Stromal cell of bone marrow (primary cell): ENCODE data around the gene SLC9A8.
A peak's percentile ranks its signal among the peaks of the same experiment; 100 is the strongest.

Experiments
- DNase-seq: peaks from one replicate; pipeline ENCODE4 v3.0.0-alpha.2; 2012; ENCODE audit warnings: low read depth

The SLC9A8 gene

DNA sequence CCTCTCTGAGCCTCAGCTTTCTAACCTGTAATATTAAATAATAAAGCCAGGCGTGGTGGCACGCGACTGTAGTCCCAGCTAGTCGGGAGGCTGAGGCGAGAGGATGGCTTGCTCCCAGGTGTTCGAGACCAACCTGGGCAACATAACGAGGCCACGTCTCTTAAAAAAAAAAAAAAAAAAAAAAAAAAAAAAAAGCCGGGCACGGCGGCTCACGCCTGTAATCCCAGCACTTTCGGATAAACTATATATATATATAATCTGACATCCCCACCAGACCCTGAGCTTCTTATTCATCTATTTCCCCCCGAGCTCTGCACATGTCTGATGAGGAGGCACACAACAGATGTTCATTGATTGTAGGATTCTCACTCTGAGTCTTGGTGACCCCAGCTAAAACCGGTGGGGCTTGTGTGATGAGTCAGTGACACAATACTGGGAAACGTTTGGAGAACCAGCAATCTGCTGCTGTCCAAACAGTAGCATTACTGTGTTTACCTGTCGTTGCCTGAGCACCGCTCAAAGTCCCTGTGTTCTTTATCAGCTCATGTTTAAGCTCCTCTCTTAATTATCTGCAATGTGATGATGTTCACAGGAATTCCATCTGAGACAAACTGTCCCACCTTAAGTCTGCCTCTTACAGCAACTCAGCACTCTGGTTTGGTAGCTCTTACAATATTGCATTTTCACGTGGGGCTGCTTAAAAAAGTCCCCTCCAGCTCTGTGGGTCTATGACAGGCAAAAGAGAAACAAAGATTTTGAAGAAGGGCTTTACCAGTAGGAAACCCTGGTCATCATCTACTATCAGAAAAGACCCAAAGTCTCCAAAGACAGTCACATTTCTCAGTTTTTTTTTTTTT is 103.7 kb downstream of the SLC9A8 start:
- no peak for DNase-seq

GRCh38 chr20:49918446-49918845 is 105.8 kb downstream of the SLC9A8 start:
- no peak for DNase-seq

- no peak for DNase-seq
These were observed 106.4 kb downstream of the SLC9A8 start for GRCh38 chr20:49919009-49919408.

GRCh38 chr20:49919461-49919860 is 106.8 kb downstream of the SLC9A8 start:
- DNase-seq, result no peak

- DNase-seq, result no peak
These were observed 111.6 kb downstream of the SLC9A8 start for GRCh38 chr20:49924247-49924646.

DNA sequence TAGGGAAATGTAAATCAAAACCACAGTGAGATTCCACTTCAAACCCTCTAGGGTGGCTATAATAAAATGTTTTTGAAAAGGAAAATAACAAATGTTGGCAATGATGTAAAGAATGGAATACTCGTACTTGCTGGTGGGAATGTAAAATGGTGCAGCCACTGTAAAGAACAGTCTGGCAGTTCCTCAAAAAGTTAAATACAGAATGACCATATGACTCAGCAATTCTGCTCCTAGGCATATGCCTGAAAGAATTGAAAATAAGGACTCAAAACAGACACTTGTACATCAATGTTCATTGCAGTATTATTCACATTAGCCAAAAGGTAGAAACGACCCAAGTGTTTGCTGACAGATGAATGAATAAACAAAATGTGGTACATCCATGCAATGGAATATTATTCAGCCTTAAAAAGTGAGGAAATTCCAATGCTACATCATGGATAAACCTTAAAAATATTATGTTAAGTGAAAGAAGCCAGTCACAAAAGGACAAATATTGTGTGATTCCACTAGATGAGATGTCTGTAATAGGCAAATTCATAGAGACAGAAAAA is 113.3 kb downstream of the SLC9A8 start:
- DNase-seq, result no peak

GRCh38 chr20:49928411-49929141 is 115.9 kb downstream of the SLC9A8 start:
- DNase-seq, result peak; percentile 76

DNA sequence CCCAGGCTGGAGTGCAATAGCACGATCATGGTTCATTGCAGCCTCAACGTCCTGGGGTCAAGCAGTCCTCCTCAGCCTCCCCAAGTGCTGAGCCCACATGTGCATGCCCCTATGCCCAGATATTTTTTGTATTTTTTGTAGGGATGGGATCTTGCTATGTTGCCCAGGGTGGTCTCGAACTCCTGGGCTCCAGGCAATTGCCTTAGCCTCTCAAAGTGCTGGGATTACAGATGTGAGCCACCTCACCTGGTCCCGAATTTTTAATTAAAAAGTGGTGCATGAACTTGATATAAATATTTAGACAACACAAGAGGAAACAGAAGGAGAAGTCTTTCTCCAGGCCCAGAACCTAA is 116.5 kb downstream of the SLC9A8 start:
- DNase-seq, result no peak

GRCh38 chr20:49935746-49936152 is 123.1 kb downstream of the SLC9A8 start:
- DNase-seq, result no peak

DNA sequence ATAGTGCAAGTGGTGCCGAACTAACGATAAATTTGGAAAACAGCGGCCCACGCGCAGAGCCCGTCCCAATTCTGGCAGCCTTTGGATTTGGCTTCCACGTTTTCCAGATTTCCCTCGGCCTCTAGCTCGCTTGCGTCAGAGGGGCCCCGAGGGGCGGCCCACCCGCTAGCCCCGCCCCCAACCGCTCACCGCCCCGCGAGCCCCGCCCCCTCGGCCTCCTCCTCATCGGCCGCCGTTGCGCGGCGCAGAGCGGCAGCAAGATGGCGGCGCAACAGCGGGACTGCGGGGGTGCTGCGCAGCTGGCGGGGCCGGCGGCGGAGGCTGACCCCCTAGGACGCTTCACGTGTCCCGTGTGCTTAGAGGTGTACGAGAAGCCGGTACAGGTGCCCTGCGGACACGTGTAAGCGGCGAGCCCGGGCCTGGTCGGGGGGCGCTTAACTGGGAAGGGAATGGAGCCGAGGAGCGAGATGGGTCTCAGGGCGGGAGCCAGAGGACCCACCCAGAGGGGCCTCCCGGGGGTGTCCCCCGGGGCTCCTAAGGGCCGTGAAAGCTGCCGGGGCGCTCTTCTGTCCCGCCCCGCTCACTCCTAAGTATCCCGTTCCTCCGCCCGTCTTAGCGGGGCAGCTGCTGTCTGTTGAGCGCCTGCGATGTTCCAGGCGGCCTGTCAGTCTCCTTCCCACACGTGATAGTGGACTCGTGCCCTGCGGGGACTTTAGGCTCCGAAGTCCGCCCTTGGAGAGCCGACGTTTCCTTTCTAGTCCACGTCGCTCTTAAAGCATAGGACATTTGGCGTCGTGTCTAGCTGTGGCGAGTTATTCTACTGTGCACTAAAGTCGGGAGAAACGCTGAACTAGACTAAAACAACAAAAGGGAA is 123.8 kb downstream of the SLC9A8 start, which contains the start of gene RNF114:
Gene RNF114, plus strand, starts transcription at position 245 of the 874 bp plus-strand sequence. Its CDS starts 16 bp downstream, at position 261.
- DNase-seq, result peak; percentile 80

- DNase-seq, result no peak
These were observed 124.7 kb downstream of the SLC9A8 start for GRCh38 chr20:49937027-49937929.

DNA sequence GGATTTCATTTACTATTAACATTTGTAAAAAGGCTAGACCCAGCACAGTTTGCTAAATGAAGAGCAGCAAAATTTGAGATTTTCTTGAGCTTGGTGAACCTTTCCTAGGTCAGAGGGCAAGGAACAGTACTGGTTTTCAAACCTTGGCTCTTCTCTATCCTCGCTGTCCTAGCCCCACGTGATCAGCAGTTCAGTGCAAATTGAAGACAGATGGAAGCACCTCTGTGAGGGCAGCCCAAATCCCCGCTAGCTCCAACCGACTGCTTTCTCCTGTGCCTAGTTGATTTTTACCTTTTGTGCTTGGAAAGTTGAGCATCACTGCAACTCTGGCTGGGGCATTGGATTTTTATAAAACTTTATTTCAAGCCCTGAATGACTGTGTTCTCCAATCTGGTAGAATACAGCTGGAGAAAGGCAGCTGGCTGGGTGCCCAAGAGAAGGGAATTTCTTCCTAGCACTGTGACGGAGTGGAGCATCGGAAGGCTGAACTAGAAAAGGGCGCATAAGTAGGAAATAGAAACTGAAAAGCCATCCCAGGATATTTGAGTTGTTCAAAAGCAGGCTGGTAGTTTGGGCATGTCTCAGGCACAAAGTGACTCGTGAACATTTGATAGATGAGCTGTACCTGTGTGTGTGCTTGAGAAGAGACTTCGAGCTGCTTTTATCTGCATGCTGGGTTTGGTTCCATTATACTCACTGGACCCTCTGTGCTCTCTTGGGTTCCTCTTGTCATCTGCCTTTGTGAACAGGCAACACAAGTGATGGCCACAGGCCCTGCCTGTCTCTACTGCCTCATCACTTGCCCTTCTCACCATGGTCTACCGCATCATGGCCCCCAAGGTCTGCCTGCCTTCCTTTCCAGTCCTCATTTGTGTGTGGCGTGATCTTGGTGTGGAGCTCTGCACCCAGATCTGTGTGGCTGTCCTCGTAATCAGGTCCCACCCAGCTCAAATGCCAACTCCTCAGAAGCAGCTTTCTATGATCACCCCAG is 125.8 kb downstream of the SLC9A8 start:
- peak; percentile 43 for DNase-seq

GRCh38 chr20:49941456-49941855 is 128.8 kb downstream of the SLC9A8 start:
- no peak for DNase-seq
